ENCODE data around the gene LGALS4. TPM values are rescaled to one million over a fixed set of nuclear protein-coding genes. Genes with fewer than 3 reads are reported as not detected.

Gene LGALS4
- total and polyA plus RNA-seq, 4 experiments from 2014 or later = 4.7 to 6.1 TPM; not detected in 2

- Histone ChIP-seq H3K27ac (ENCODE audit: low read depth, low read length) (peak overlapping the region; percentile 92), H3K27me3 (ENCODE audit: insufficient read depth, low read length) (no peaks in the 10 kb centered on the region), H3K36me3 (ENCODE audit: insufficient read depth, low read length) (peaks cover 5% of the 10 kb centered on the region), H3K4me1 (ENCODE audit: insufficient read depth, low read length) (peaks cover 46% of the 10 kb centered on the region), H3K4me3 (ENCODE audit: low read length in 2 of 2) (peak overlapping the region; percentile 63 to 98), H3K9me3 (ENCODE audit: control insufficient read depth in 1 of 2, low read length in 2 of 2) (no peaks in the 10 kb centered on the region)
- peak; percentile 43 to 83 (median 49) for DNase-seq
- peaks cover 16 to 33% of the 10 kb centered on the region in 2 donors for H3K36me3 Mint-ChIP-seq
- H3K27ac Mint-ChIP-seq = peak overlapping the region; percentile 90 to 99 (median 97)
- peaks cover 24 to 64% (median 42%) of the 10 kb centered on the region in 4 donors for H3K4me1 Mint-ChIP-seq
- H3K9me3 Mint-ChIP-seq = peaks cover 0 to 5% (median 0%) of the 10 kb centered on the region in 8 donors
- CTCF ChIA-PET (ENCODE audit: partially characterized antibody) = interaction anchor here (0.9 to 4.6 kb wide), 6 partner anchors 10 to 180 kb away, joined by 3 to 45 read pairs (median 6); partner anchors contain the start of genes MRPS12 and SARS2
- intact Hi-C loops (cut with micrococcal nuclease) = loop anchor here (5.0 kb wide), 2 partner anchors 515 to 1590 kb away; partner anchors contain the start of genes CATSPERG and SERTAD3
- peak overlapping the region; percentile 87 to 96 (median 95) for H3K4me3 Mint-ChIP-seq
- POLR2A ChIA-PET (ENCODE audit: partially characterized antibody) = interaction anchor here (1.0 to 9.5 kb wide), 15 partner anchors 10 to 483 kb away, joined by 4 to 297 read pairs (median 14); partner anchors contain the start of genes ECH1, EIF3K, GMFG and MAP4K1
- peaks cover 1% of the 10 kb centered on the region in 2 donors for H3K27me3 Mint-ChIP-seq
Measured at GRCh38 chr19:38852231-38853044, 39.7 kb upstream of the LGALS4 start.

GRCh38 chr19:38851622-38852230 lies 39.0 kb upstream of the LGALS4 start:
- POLR2A ChIA-PET (ENCODE audit: partially characterized antibody) = interaction anchor here (0.6 to 9.5 kb wide), 17 partner anchors 10 to 484 kb away, joined by 3 to 297 read pairs (median 14); partner anchors contain the start of genes ACTN4, ECH1, EIF3K and GMFG
- peaks cover 46% of the 10 kb centered on the region for H3K4me1 ChIP-seq (ENCODE audit: insufficient read depth, low read length)

GRCh38 chr19:38850976-38851621 lies 38.4 kb upstream of the LGALS4 start:
- peaks cover 0 to 4% (median 0%) of the 10 kb centered on the region in 8 donors for H3K9me3 Mint-ChIP-seq
- peaks cover 47% of the 10 kb centered on the region for H3K4me1 ChIP-seq (ENCODE audit: insufficient read depth, low read length)
- DNase-seq = peak; percentile 36 to 74 (median 42)
- peaks cover 26 to 43% of the 10 kb centered on the region in 2 donors for H3K36me3 Mint-ChIP-seq
- H3K27ac Mint-ChIP-seq = peak overlapping the region; percentile 83 to 100 (median 99)
- ChIA-PET CTCF (ENCODE audit: partially characterized antibody) (interaction anchor here (1.1 to 4.6 kb wide), 4 partner anchors 13 to 37 kb away, joined by 4 to 45 read pairs (median 9); partner anchors contain the start of gene RINL), POLR2A (ENCODE audit: partially characterized antibody) (interaction anchor here (0.6 to 9.5 kb wide), 17 partner anchors 9 to 485 kb away, joined by 3 to 297 read pairs (median 14); partner anchors contain the start of genes ACTN4, ECH1, EIF3K and GMFG)
- peak overlapping the region; percentile 93 to 97 (median 95) for H3K4me3 Mint-ChIP-seq
- peaks cover 1% of the 10 kb centered on the region in 2 donors for H3K27me3 Mint-ChIP-seq
- no peaks in the 10 kb centered on the region for H3K27me3 ChIP-seq (ENCODE audit: insufficient read depth, low read length)
- no peaks in the 10 kb centered on the region for H3K9me3 ChIP-seq (ENCODE audit: control insufficient read depth in 1 of 2, low read length in 2 of 2)
- H3K36me3 ChIP-seq (ENCODE audit: insufficient read depth, low read length) = peaks cover 18% of the 10 kb centered on the region
- peak overlapping the region; percentile 94 to 98 for H3K4me3 ChIP-seq (ENCODE audit: low read length in 2 of 2)
- peak overlapping the region; percentile 92 for H3K27ac ChIP-seq (ENCODE audit: low read depth, low read length)
- peaks cover 23 to 62% (median 41%) of the 10 kb centered on the region in 4 donors for H3K4me1 Mint-ChIP-seq
- intact Hi-C loops (cut with micrococcal nuclease) = loop anchor here (1.0 to 5.0 kb wide), 9 partner anchors 9 to 1591 kb away; partner anchors contain the start of genes ACTN4, CATSPERG, ECH1 and MRPS12

More at GRCh38 chr19:38851622-38852230, 39.0 kb upstream of the LGALS4 start:
- peaks cover 1% of the 10 kb centered on the region in 2 donors for H3K27me3 Mint-ChIP-seq
- peak overlapping the region; percentile 83 to 100 (median 99) for H3K27ac Mint-ChIP-seq
- Histone ChIP-seq H3K4me3 (ENCODE audit: low read length in 2 of 2) (peak overlapping the region; percentile 94 to 98), H3K27me3 (ENCODE audit: insufficient read depth, low read length) (no peaks in the 10 kb centered on the region), H3K27ac (ENCODE audit: low read depth, low read length) (peak overlapping the region; percentile 92), H3K9me3 (ENCODE audit: control insufficient read depth in 1 of 2, low read length in 2 of 2) (no peaks in the 10 kb centered on the region), H3K36me3 (ENCODE audit: insufficient read depth, low read length) (peaks cover 12% of the 10 kb centered on the region)
- intact Hi-C loops (cut with micrococcal nuclease) = loop anchor here (2.0 to 5.0 kb wide), 3 partner anchors 514 to 1591 kb away; partner anchors contain the start of genes CATSPERG, SERTAD3 and ZFP36
- H3K4me1 Mint-ChIP-seq = peaks cover 24 to 64% (median 42%) of the 10 kb centered on the region in 4 donors
- peaks cover 22 to 40% of the 10 kb centered on the region in 2 donors for H3K36me3 Mint-ChIP-seq
- H3K4me3 Mint-ChIP-seq = peak overlapping the region; percentile 93 to 97 (median 96)
- DNase-seq = peak; percentile 86 to 89 (median 88)
- H3K9me3 Mint-ChIP-seq = peaks cover 0 to 4% (median 0%) of the 10 kb centered on the region in 8 donors
- CTCF ChIA-PET (ENCODE audit: partially characterized antibody) = interaction anchor here (1.1 to 4.6 kb wide), 4 partner anchors 13 to 36 kb away, joined by 4 to 45 read pairs (median 9); partner anchors contain the start of gene RINL

GRCh38 chr19:38850436-38850975 lies 37.8 kb upstream of the LGALS4 start:
- CTCF ChIA-PET (ENCODE audit: partially characterized antibody) = interaction anchor here (1.2 to 4.6 kb wide), 3 partner anchors 14 to 37 kb away, joined by 6 to 45 read pairs (median 12); no protein-coding TSS in a partner anchor
- peak in 1 of 5 donors; percentile 98 for DNase-seq
- Histone ChIP-seq H3K36me3 (ENCODE audit: insufficient read depth, low read length) (peaks cover 24% of the 10 kb centered on the region), H3K4me3 (ENCODE audit: low read length in 2 of 2) (peak overlapping the region; percentile 94 to 98), H3K27ac (ENCODE audit: low read depth, low read length) (peak overlapping the region; percentile 92), H3K27me3 (ENCODE audit: insufficient read depth, low read length) (no peaks in the 10 kb centered on the region), H3K9me3 (ENCODE audit: control insufficient read depth in 1 of 2, low read length in 2 of 2) (no peaks in the 10 kb centered on the region), H3K4me1 (ENCODE audit: insufficient read depth, low read length) (peaks cover 52% of the 10 kb centered on the region)
- H3K27me3 Mint-ChIP-seq = peaks cover 1% of the 10 kb centered on the region in 2 donors
- peak overlapping the region; percentile 83 to 100 (median 99) for H3K27ac Mint-ChIP-seq
- peak overlapping the region; percentile 93 to 97 (median 95) for H3K4me3 Mint-ChIP-seq
- intact Hi-C loops (cut with micrococcal nuclease) = loop anchor here (1.0 to 5.0 kb wide), 9 partner anchors 8 to 1592 kb away; partner anchors contain the start of genes ACTN4, CATSPERG, ECH1 and MRPS12
- POLR2A ChIA-PET (ENCODE audit: partially characterized antibody) = interaction anchor here (1.7 to 9.5 kb wide), 14 partner anchors 8 to 485 kb away, joined by 6 to 297 read pairs (median 20); partner anchors contain the start of genes ACTN4, ECH1, EIF3K and GMFG
- H3K9me3 Mint-ChIP-seq = peaks cover 0 to 4% (median 0%) of the 10 kb centered on the region in 8 donors
- H3K36me3 Mint-ChIP-seq = peaks cover 32 to 49% of the 10 kb centered on the region in 2 donors
- peaks cover 27 to 68% (median 46%) of the 10 kb centered on the region in 4 donors for H3K4me1 Mint-ChIP-seq

GRCh38 chr19:38849860-38850435 lies 37.2 kb upstream of the LGALS4 start, which contains the start of gene HNRNPL:
TSS of gene HNRNPL (minus strand) at chr19:38849986. CDS start at chr19:38849966, 20 bp downstream.
- POLR2A ChIA-PET (ENCODE audit: partially characterized antibody) = interaction anchor here (0.9 to 9.5 kb wide), 19 partner anchors 9 to 486 kb away, joined by 3 to 297 read pairs (median 13); partner anchors contain the start of genes ACTN4, ECH1, EIF3K and FAM98C
- Mint-ChIP-seq H3K27ac (peak within 1 kb of the TSS; percentile 83 to 100 (median 99)), H3K4me3 (peak within 1 kb of the TSS; percentile 94 to 97 (median 96)), H3K36me3 (peaks cover 36 to 54% of the 10 kb centered on the region in 2 donors), H3K27me3 (peaks cover 1% of the 10 kb centered on the region in 2 donors), H3K9me3 (peaks cover 0 to 6% (median 0%) of the 10 kb centered on the region in 8 donors), H3K4me1 (peaks cover 30 to 72% (median 50%) of the 10 kb centered on the region in 4 donors)
- CTCF ChIA-PET (ENCODE audit: partially characterized antibody) = interaction anchor here (0.9 to 2.8 kb wide), 6 partner anchors 8 to 81 kb away, joined by 3 to 16 read pairs (median 4); partner anchors contain the start of genes MRPS12, NFKBIB, SARS2 and SIRT2
- Histone ChIP-seq H3K9me3 (ENCODE audit: control insufficient read depth in 1 of 2, low read length in 2 of 2) (no peaks in the 10 kb centered on the region), H3K27ac (ENCODE audit: low read depth, low read length) (peak within 1 kb of the TSS; percentile 99), H3K27me3 (ENCODE audit: insufficient read depth, low read length) (no peaks in the 10 kb centered on the region), H3K4me3 (ENCODE audit: low read length in 2 of 2) (peak within 1 kb of the TSS; percentile 94 to 98), H3K4me1 (ENCODE audit: insufficient read depth, low read length) (peaks cover 58% of the 10 kb centered on the region), H3K36me3 (ENCODE audit: insufficient read depth, low read length) (peaks cover 29% of the 10 kb centered on the region)
- intact Hi-C loops (cut with micrococcal nuclease) = loop anchor here (1.0 to 5.0 kb wide), 9 partner anchors 8 to 1592 kb away; partner anchors contain the start of genes ACTN4, CATSPERG, ECH1 and MRPS12
- peak; percentile 99 to 100 (median 100) for DNase-seq

Measured in CD4-positive, alpha-beta memory T cell (primary cell).